NCI-H1694 treated with DMSO at 0.1 percent for 48 hours (cell line): ENCODE results near the gene RNF166.

Source experiments
- DNase-seq: peaks from one replicate; lab custom pipeline; 2025; lab: John Stamatoyannopoulos, UW

RNF166 gene

DNA sequence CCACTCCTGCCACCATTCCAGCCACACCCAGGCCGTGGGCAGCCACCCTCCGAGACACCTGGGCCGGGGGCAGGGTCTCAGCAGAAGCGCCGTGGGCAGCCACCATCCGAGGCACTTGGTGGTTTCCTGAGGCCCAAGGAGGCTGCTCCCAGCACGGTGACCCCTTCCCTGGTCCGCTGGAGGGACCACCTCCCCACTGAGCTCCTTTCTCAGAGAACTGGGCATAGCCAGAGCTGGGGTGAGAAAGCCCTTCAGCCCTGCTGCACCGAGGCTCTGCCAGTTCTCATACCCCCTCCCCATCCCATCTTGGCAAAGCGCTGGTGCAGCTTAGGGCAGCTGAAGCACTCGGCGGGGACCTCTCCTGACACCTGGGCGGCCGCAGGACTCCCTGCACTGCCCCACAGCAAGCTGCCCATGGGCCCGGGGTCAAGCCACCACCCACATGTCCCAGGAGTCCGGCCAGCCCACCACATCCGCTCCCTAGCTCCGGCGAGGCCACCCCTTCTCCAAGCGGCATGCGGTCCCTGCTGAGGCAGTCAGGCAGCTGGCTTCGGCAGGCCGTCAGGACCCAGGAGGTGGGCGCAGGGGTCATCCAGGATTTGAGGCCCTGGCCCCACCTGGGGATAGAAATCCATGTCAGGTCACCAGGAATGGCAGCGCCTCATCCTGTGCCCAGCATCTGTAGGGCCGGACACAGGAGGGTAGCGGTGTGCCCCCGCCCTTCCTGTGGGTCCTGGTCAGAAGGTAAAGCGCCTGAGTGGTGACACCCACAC, 54.0 kb downstream of the RNF166 start:
- no peak for DNase-seq

DNA sequence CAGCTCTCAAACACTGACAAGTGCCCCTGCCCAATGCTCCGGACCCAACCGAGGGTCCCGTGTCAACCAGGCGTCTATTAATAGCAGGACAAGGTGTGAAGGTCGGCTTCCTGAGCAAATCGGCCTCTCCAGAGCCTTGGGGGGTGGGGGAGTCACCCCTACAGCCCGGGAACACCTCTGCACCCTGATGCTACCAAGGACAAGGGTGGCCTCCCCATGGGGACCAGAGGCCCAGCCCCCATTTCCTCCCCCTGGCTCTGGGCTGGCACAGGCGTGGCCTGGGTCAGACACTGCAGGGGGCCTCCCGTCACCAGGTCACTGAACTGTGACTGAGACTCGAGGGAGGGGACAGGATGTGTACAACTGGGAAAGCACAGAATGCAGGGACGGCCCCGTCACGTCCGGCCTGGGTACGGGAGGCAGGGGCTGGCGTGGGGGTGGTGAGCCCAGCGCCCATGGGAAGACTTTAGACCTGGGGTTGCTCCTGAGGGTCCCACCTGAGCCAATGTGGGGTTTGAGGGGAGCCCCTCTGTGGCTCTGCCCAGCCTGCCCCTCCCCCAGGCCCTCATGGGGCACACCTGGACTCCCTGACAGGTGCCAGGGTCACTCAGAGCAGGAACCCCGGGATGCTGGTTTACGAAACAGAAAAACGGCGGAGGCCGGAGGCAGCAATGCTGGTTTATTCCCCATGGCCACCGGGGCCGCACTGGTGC, 54.8 kb downstream of the RNF166 start:
- DNase-seq: no peak

DNA sequence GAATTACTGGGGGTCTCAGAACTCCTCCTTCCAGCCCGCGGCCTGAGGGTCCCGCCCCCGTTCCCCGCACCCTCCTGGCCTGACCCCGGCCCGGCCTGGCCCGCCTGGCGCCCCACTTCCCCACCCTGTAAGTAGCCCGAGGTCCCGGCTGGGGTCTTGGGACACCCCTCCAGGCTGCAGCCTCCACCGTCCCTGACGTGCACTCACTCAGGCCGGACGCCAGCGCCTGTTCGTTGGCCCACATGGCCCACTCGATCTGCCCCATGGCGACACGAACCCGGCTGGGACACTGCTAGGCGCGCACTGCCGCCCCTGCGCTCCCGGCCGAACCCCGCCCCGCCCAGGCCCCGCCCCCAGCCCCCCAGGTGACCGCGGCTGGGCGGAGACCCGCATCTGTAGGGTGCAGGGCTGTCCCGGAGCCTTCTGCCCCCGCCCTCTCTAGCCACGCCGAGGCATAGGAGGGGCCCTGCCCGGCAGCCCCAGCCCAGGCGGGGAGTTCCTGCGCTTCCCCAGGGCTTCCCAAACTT, 55.4 kb downstream of the RNF166 start, which contains the start of gene CYBA:
TSS of gene CYBA (minus strand) at position 305 of the 527 bp plus-strand sequence. CDS start at position 265, 40 bp downstream.
- DNase-seq: no peak

DNA sequence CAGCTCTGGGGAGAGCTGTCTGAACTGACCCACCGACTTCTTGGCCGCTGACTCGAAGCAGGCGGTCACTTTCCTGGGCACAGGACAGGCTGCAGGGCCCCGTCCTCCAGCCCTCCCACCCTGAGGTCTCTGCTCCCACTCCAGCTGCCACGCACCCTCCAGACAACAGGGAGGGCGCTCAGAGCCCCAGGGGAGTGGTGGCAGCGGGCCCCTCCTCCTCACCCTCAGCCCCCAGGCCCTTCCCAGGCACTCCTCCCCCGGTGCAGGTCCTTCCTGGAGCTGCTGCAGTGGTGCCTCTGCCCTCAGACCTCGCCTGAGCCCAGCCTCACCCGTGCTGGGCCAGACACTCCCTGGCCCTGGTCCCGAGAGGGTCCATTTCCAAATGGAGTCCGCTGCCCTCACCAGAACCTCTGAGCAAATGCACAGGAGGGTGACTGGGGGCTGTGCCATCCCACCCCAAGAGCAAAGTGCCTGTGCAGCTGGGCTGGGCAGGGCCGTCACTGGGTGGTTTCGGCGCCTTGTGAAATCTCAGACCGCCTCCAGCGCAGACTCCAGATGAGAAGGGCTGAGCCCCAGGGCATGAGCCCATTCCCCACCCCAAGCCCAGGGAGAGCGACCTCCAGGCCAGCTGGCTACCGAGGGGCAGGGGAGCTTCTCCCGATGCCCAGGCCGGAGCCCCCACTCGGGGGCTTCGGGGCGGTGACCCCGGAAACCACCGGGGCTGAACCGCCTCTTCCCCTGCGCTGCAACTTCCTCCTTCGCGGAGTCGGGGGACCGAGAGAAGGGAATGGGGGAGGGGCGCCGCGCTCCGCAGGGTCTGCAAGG, 56.1 kb downstream of the RNF166 start:
- DNase-seq: no peak

DNA sequence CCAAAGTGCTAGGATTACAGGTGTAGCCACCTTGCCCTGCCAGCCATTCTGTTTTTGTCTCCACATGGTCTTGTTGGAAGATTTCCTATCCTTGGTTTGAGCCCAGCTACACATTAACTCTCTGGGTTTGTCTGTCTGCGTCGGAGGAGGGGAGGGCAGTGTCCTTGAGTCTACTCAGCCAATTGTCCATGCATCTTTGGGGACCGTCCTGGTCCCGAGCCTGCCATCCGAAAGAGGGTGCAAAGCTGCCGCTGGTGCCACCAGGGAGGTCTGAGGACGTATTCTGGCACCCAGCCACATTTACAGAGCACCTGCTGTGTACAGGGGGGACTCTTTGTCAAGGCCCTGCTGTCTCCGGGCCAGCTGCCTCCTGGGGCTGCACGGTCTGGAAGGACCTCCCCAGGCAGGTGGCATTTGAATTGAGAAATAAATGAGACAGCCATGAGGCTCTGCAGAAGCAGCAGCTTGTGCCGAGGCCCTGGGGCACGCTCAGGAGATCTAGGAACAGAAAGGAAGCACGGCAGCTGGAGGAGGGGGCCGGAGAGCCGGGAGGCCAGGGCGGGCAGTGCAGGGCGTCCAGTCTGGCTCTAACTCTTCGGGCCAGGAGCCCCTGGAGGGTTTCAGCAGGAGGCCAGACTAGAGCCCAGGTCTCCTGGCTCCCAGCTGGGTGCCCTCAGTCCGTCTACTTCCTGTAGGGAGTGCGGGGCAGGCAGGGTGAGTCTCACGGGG, 56.8 kb downstream of the RNF166 start:
- DNase-seq: no peak

DNA sequence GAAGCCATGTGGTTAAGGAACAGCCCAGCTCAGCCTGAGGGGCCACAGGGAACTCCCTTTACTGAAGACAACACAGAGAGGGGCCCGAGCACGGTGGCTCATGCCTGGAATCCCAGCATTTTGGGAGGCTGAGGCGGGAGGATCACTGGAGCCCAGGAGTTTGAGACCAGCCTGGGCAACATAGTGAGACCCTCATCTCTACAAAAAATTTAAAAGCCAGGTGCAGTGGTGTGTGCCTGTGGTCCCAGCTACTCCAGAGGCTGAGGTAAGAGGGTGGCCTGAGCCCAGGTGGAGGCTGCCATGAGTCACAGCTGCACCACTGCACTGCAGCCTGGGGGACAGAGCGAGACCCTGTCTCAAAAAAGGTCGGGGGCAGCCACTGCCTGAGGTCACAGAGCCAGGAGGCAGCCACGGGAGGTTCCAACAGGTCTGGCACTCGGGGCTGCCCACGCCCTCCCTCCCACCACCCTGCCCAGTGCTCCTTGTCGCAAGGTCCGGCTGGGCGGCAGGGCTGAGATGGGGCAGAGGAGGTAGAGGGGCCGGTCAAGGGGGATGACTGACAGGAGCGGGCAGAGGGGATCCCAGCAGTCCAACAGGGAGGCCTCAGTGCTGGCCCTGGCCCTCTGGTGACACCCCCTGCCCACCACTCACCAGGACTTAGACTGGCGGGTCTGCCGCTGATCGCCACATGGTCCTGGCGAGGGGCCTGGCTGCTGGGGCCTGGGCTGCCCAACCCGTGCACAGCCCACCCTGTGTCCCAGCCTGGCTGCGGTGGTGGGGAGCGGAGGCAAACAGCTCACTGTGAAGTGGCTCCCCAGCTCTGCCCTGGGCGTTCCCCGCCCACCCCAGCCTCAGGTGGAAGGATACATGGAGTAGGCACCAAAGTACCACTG, 58.8 kb downstream of the RNF166 start:
- DNase-seq: no peak
